H9 (cell line): ENCODE data around the gene MUC4. TPM values are rescaled to one million over a fixed set of nuclear protein-coding genes. Genes with fewer than 3 reads are reported as not detected.
A peak's percentile ranks its signal among the peaks of the same experiment; 100 is the strongest.

ENCODE experiments used
- DNase-seq: peaks from one replicate; pipeline ENCODE4 v3.0.0-alpha.2; 2017
- H2AFZ ChIP-seq: one replicate; pipeline ENCODE4 v1.6.1; 2013; ENCODE audit warnings: mild to moderate bottlenecking, low read length, control low read depth, moderate library complexity
- H2AK5ac ChIP-seq: 2 replicates; pipeline ENCODE4 v1.6.1; 2013; ENCODE audit warnings: low read length, control low read depth, mixed read lengths; ENCODE audit not compliant: insufficient read length
- H2BK120ac ChIP-seq: one replicate; pipeline ENCODE4 v1.6.1; 2013; ENCODE audit warnings: low read depth, mild to moderate bottlenecking, low read length, control low read depth, inconsistent platforms; ENCODE audit not compliant: poor library complexity, severe bottlenecking
- H2BK12ac ChIP-seq: 2 replicates; pipeline ENCODE4 v1.6.1; 2013; ENCODE audit warnings: low read length, control low read depth, mixed read lengths, low read depth; ENCODE audit not compliant: insufficient read length
- H2BK15ac ChIP-seq: 2 replicates; pipeline ENCODE4 v1.6.1; 2013; ENCODE audit warnings: low read depth, low read length, control low read depth
- H2BK20ac ChIP-seq: one replicate; pipeline ENCODE4 v1.6.1; 2013; ENCODE audit warnings: low read depth, mild to moderate bottlenecking, low read length, control low read depth, inconsistent platforms; ENCODE audit not compliant: poor library complexity, severe bottlenecking
- H2BK5ac ChIP-seq: 2 replicates; pipeline ENCODE4 v1.6.1; 2013; ENCODE audit warnings: low read length, control low read depth, mixed read lengths; ENCODE audit not compliant: insufficient read length
- H3K14ac ChIP-seq: 2 replicates; pipeline ENCODE4 v1.6.1; 2013; ENCODE audit warnings: low read length, control low read depth; ENCODE audit not compliant: insufficient read depth
- H3K18ac ChIP-seq: 2 replicates; pipeline ENCODE4 v1.6.1; 2013; ENCODE audit warnings: low read depth, mild to moderate bottlenecking, mixed read lengths, low read length, control low read depth; ENCODE audit not compliant: insufficient read length
- H3K23ac ChIP-seq: 2 replicates; pipeline ENCODE4 v1.6.1; 2013; ENCODE audit warnings: low read length, control low read depth, mixed read lengths, low read depth; ENCODE audit not compliant: insufficient read length
- H3K23me2 ChIP-seq: 2 replicates; pipeline ENCODE4 v1.6.1; 2013; ENCODE audit warnings: low read depth, mild to moderate bottlenecking, mixed read lengths, low read length, control low read depth; ENCODE audit not compliant: insufficient read length, poor library complexity, severe bottlenecking
- H3K27ac ChIP-seq: 2 replicates; pipeline ENCODE4 v1.5.1; 2013; ENCODE audit warnings: low read length, control low read depth, mixed read lengths, low read depth; ENCODE audit not compliant: insufficient read length
- H3K27me3 ChIP-seq: 2 replicates; pipeline ENCODE4 v1.6.1; 2013; ENCODE audit warnings: low read length, control low read depth, inconsistent platforms; ENCODE audit not compliant: insufficient read depth
- H3K4ac ChIP-seq: 2 replicates; pipeline ENCODE4 v1.6.1; 2013; ENCODE audit warnings: low read depth, mild to moderate bottlenecking, control low read depth, inconsistent platforms, low read length, moderate library complexity
- H3K4me1 ChIP-seq: 2 replicates; pipeline ENCODE4 v1.6.1; 2013; ENCODE audit warnings: low read length, control low read depth, inconsistent platforms; ENCODE audit not compliant: insufficient read depth
- H3K4me2 ChIP-seq: 2 replicates; pipeline ENCODE4 v1.6.1; 2013; ENCODE audit warnings: low read length, control low read depth, mixed read lengths; ENCODE audit not compliant: insufficient read length, insufficient read depth
- H3K56ac ChIP-seq: 2 replicates; pipeline ENCODE4 v1.6.1; 2013; ENCODE audit warnings: low read depth, mild to moderate bottlenecking, mixed read lengths, low read length, control low read depth; ENCODE audit not compliant: insufficient read length
- H3K79me1 ChIP-seq: 2 replicates; pipeline ENCODE4 v1.6.1; 2013; ENCODE audit warnings: low read depth, mild to moderate bottlenecking, moderate library complexity, low read length, control low read depth, inconsistent platforms; ENCODE audit not compliant: insufficient read depth, poor library complexity, severe bottlenecking
- H3K79me2 ChIP-seq: 2 replicates; pipeline ENCODE4 v1.6.1; 2013; ENCODE audit warnings: low read length, control low read depth, inconsistent platforms; ENCODE audit not compliant: insufficient read depth
- H3K9ac ChIP-seq: 2 replicates; pipeline ENCODE4 v1.6.1; 2013; ENCODE audit warnings: low read length, control low read depth, mixed read lengths; ENCODE audit not compliant: insufficient read length; ENCODE audit errors: extremely low read depth
- H3K9me3 ChIP-seq: one replicate; pipeline ENCODE4 v1.6.1; 2013; ENCODE audit warnings: low read depth, low read length, inconsistent platforms; ENCODE audit not compliant: control insufficient read depth
- H3T11ph ChIP-seq: one replicate; pipeline ENCODE4 v1.6.1; 2013; ENCODE audit warnings: mild to moderate bottlenecking, low read length, control low read depth, inconsistent platforms
- H4K20me1 ChIP-seq: one replicate; pipeline ENCODE4 v1.6.1; 2013; ENCODE audit not compliant: control insufficient read depth, insufficient read length, insufficient read depth
- H4K5ac ChIP-seq: 2 replicates; pipeline ENCODE4 v1.6.1; 2013; ENCODE audit warnings: low read depth, mild to moderate bottlenecking, mixed read lengths, low read length, control low read depth; ENCODE audit not compliant: insufficient read length
- H4K8ac ChIP-seq: replicated peaks from 2 replicates; pipeline ENCODE4 v1.6.1; 2013; ENCODE audit warnings: low read length, control low read depth, mixed read lengths, low read depth; ENCODE audit not compliant: insufficient read length
- H4K91ac ChIP-seq: 2 replicates; pipeline ENCODE4 v1.6.1; 2013; ENCODE audit warnings: low read depth, mild to moderate bottlenecking, moderate library complexity, mixed read lengths, low read length, control low read depth; ENCODE audit not compliant: insufficient read length
- H3K27ac Mint-ChIP-seq, 3 experiments: 2 replicates in 2 of 3; 3 replicates in 1 of 3; pipeline ENCODE4 v1.8.0; 2020 to 2021; ENCODE audit warnings: mixed read lengths in 3 of 3, mild to moderate bottlenecking in 1 of 3, moderate library complexity in 1 of 3
- H3K27me3 Mint-ChIP-seq: 2 replicates; pipeline ENCODE4 v1.8.0; 2021; ENCODE audit warnings: low read depth, mild to moderate bottlenecking, moderate library complexity, mixed read lengths
- H3K36me3 Mint-ChIP-seq, 3 experiments: 2 replicates in 2 of 3; 3 replicates in 1 of 3; pipeline ENCODE4 v1.8.0; 2020 to 2021; ENCODE audit warnings: low read depth in 3 of 3, mixed read lengths in 3 of 3; ENCODE audit not compliant: insufficient read depth in 1 of 3
- H3K4me1 Mint-ChIP-seq, 2 experiments: 2 replicates each; pipeline ENCODE4 v1.8.0; 2020; ENCODE audit warnings: mixed read lengths in 2 of 2
- H3K4me3 Mint-ChIP-seq, 2 experiments: 2 replicates in 1 of 2; 3 replicates in 1 of 2; pipeline ENCODE4 v1.8.0; 2020 to 2021; ENCODE audit warnings: mild to moderate bottlenecking in 2 of 2, mixed read lengths in 2 of 2, moderate library complexity in 1 of 2
- H3K9me3 Mint-ChIP-seq, 2 experiments: 2 replicates in 1 of 2; 3 replicates in 1 of 2; pipeline ENCODE4 v1.8.0; 2020; ENCODE audit warnings: mild to moderate bottlenecking in 2 of 2, mixed read lengths in 2 of 2, moderate library complexity in 1 of 2
- WGBS: extraction: QIAGEN DNeasy Blood & Tissue Kit; methylation state at CpG from one replicate; pipeline ENCODE4 v1.1.7; 2013; ENCODE audit warnings: missing lambda C conversion rate, low lambda C conversion rate, mixed read lengths; ENCODE audit not compliant: insufficient read length; ENCODE audit errors: extremely low coverage; 5-methylcytosine and 5-hydroxymethylcytosine counted together
- total RNA-seq: library from RNA; stranded (reverse); gene quantifications from 2 replicates; pipeline ENCODE4 v1.2.1, GENCODE V29; 2021
- TF ChIP-seq, protein P1 (sequence below): fragments of 200-600 bp; sonication (generic); conservative IDR thresholded peaks from 3 replicates; pipeline ENCODE4 v1.8.0; 2021; ENCODE audit warnings: antibody characterized with exemption, mild to moderate bottlenecking

MUC4 gene
- total RNA-seq, 1 experiment from 2014 or later = 1.2 TPM

GRCh38 chr3:195806916-195807231 lies 4.9 kb downstream of the MUC4 start:
- Histone ChIP-seq H3K27me3 (no peaks in the 10 kb centered on the region), H3K79me1 (no peaks in the 10 kb centered on the region), H3K23me2 (no peaks in the 10 kb centered on the region), H3K23ac (no peak overlapping the region), H3K4me1 (peaks cover 8% of the 10 kb centered on the region), H4K20me1 (peaks cover 3% of the 10 kb centered on the region), H2BK5ac (no peak overlapping the region), H3K56ac (no peak overlapping the region), H3K18ac (no peak overlapping the region), H2AFZ (no peak overlapping the region), H3K9ac (no peak overlapping the region), H4K5ac (no peak overlapping the region), H4K91ac (no peak overlapping the region), H3K4ac (no peak overlapping the region), H2BK20ac (no peak overlapping the region), H3K14ac (no peak overlapping the region; the same call in 1 of the 2 replicates), H3K9me3 (no peaks in the 10 kb centered on the region), H2BK15ac (no peak overlapping the region), H2BK12ac (no peak overlapping the region), H3T11ph (no peak overlapping the region), H3K27ac (no peak overlapping the region), H3K4me2 (no peak overlapping the region), H4K8ac (no peak overlapping the region), H2AK5ac (no peak overlapping the region), H2BK120ac (no peak overlapping the region), H3K79me2 (no peaks in the 10 kb centered on the region)
- Mint-ChIP-seq H3K36me3 (peaks cover 0 to 10% (median 0%) of the 10 kb centered on the region in 3 experiments; a peak in 2 of 7 replicates), H3K4me3 (no peak overlapping the region), H3K9me3 (no peaks in the 10 kb centered on the region), H3K4me1 (peaks cover 53 to 70% of the 10 kb centered on the region in 2 experiments), H3K27ac (peak overlapping the region in 2 of 3 experiments; percentile 49 to 98; a peak in 1 of 7 replicates), H3K27me3 (peaks cover 9% of the 10 kb centered on the region)
- no CpG with 5 or more reads among the region's 8 CpGs for WGBS
- no peak for DNase-seq
- TF ChIP-seq, protein P1, sequence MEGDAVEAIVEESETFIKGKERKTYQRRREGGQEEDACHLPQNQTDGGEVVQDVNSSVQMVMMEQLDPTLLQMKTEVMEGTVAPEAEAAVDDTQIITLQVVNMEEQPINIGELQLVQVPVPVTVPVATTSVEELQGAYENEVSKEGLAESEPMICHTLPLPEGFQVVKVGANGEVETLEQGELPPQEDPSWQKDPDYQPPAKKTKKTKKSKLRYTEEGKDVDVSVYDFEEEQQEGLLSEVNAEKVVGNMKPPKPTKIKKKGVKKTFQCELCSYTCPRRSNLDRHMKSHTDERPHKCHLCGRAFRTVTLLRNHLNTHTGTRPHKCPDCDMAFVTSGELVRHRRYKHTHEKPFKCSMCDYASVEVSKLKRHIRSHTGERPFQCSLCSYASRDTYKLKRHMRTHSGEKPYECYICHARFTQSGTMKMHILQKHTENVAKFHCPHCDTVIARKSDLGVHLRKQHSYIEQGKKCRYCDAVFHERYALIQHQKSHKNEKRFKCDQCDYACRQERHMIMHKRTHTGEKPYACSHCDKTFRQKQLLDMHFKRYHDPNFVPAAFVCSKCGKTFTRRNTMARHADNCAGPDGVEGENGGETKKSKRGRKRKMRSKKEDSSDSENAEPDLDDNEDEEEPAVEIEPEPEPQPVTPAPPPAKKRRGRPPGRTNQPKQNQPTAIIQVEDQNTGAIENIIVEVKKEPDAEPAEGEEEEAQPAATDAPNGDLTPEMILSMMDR = no peak
